ENCODE measurements around the gene SLC25A24.
"Not testable (repeated sequence)": the region's sequence is repeated elsewhere in the genome, so short reads cannot be mapped to it uniquely, and the experiment has no call there.

Gene SLC25A24

GRCh38 chr1:108142773-108143394 is 57.3 kb downstream of the SLC25A24 start:
- no peaks in the 10 kb centered on the region for H3K36me3 ChIP-seq (ENCODE audit: control insufficient read depth, insufficient read depth, low read length)

GRCh38 chr1:108142258-108142657 is 57.9 kb downstream of the SLC25A24 start:
- no peaks in the 10 kb centered on the region for H3K36me3 ChIP-seq (ENCODE audit: control insufficient read depth, insufficient read depth, low read length)
- no peak for TF ChIP-seq CTCF (IDR thresholded peaks at IDR 0.05; ENCODE audit: insufficient read depth, low read length, poor library complexity, severe bottlenecking)
- no peaks in the 10 kb centered on the region for H3K27me3 ChIP-seq (replicated peaks; ENCODE audit: control insufficient read depth, insufficient read depth, low read length)
- DNase-seq (ENCODE audit: extremely low read depth, insufficient read length): no peak
- no peak overlapping the region for H3K4me3 ChIP-seq (replicated peaks; ENCODE audit: low read depth, low read length)

More at GRCh38 chr1:108142773-108143394, 57.3 kb downstream of the SLC25A24 start:
- H3K4me3 ChIP-seq (replicated peaks; ENCODE audit: low read depth, low read length): no peak overlapping the region
- DNase-seq (ENCODE audit: extremely low read depth, insufficient read length): no peak
- H3K27me3 ChIP-seq (replicated peaks; ENCODE audit: control insufficient read depth, insufficient read depth, low read length): no peaks in the 10 kb centered on the region
- no peak for TF ChIP-seq CTCF (IDR thresholded peaks at IDR 0.05; ENCODE audit: insufficient read depth, low read length, poor library complexity, severe bottlenecking)

- Histone ChIP-seq H3K27me3 (replicated peaks; ENCODE audit: control insufficient read depth, insufficient read depth, low read length) (no peaks in the 10 kb centered on the region), H3K36me3 (ENCODE audit: control insufficient read depth, insufficient read depth, low read length) (no peaks in the 10 kb centered on the region), H3K4me3 (replicated peaks; ENCODE audit: low read depth, low read length) (no peak overlapping the region)
- no peak for DNase-seq (ENCODE audit: extremely low read depth, insufficient read length)
- no peak for TF ChIP-seq CTCF (IDR thresholded peaks at IDR 0.05; ENCODE audit: insufficient read depth, low read length, poor library complexity, severe bottlenecking)
These were observed 58.5 kb downstream of the SLC25A24 start for GRCh38 chr1:108141621-108142020.

GRCh38 chr1:108140936-108141335 is 59.2 kb downstream of the SLC25A24 start:
- H3K4me3 ChIP-seq (replicated peaks; ENCODE audit: low read depth, low read length): no peak overlapping the region
- no peak for DNase-seq (ENCODE audit: extremely low read depth, insufficient read length)
- no peaks in the 10 kb centered on the region for H3K36me3 ChIP-seq (ENCODE audit: control insufficient read depth, insufficient read depth, low read length)
- no peak for TF ChIP-seq CTCF (IDR thresholded peaks at IDR 0.05; ENCODE audit: insufficient read depth, low read length, poor library complexity, severe bottlenecking)
- no peaks in the 10 kb centered on the region for H3K27me3 ChIP-seq (replicated peaks; ENCODE audit: control insufficient read depth, insufficient read depth, low read length)

GRCh38 chr1:108140177-108140576 is 60.0 kb downstream of the SLC25A24 start:
- Histone ChIP-seq H3K36me3 (ENCODE audit: control insufficient read depth, insufficient read depth, low read length) (no peaks in the 10 kb centered on the region), H3K4me3 (replicated peaks; ENCODE audit: low read depth, low read length) (no peak overlapping the region), H3K27me3 (replicated peaks; ENCODE audit: control insufficient read depth, insufficient read depth, low read length) (no peaks in the 10 kb centered on the region)
- no peak for TF ChIP-seq CTCF (IDR thresholded peaks at IDR 0.05; ENCODE audit: insufficient read depth, low read length, poor library complexity, severe bottlenecking)
- DNase-seq (ENCODE audit: extremely low read depth, insufficient read length): no peak

GRCh38 chr1:108139555-108139954 is 60.6 kb downstream of the SLC25A24 start:
- not testable (repeated sequence) for H3K36me3 ChIP-seq (ENCODE audit: control insufficient read depth, insufficient read depth, low read length); H3K27me3 ChIP-seq (replicated peaks; ENCODE audit: control insufficient read depth, insufficient read depth, low read length); H3K4me3 ChIP-seq (replicated peaks; ENCODE audit: low read depth, low read length); DNase-seq (ENCODE audit: extremely low read depth, insufficient read length)

- H3K36me3 ChIP-seq (ENCODE audit: control insufficient read depth, insufficient read depth, low read length): not testable (repeated sequence)
These were observed 67.0 kb downstream of the SLC25A24 start for GRCh38 chr1:108133148-108133547.

GRCh38 chr1:108132367-108132766 is 67.8 kb downstream of the SLC25A24 start:
- not testable (repeated sequence) for DNase-seq (ENCODE audit: extremely low read depth, insufficient read length); H3K36me3 ChIP-seq (ENCODE audit: control insufficient read depth, insufficient read depth, low read length); H3K4me3 ChIP-seq (replicated peaks; ENCODE audit: low read depth, low read length); H3K27me3 ChIP-seq (replicated peaks; ENCODE audit: control insufficient read depth, insufficient read depth, low read length)

More at GRCh38 chr1:108133148-108133547, 67.0 kb downstream of the SLC25A24 start:
- H3K4me3 ChIP-seq (replicated peaks; ENCODE audit: low read depth, low read length); H3K27me3 ChIP-seq (replicated peaks; ENCODE audit: control insufficient read depth, insufficient read depth, low read length); DNase-seq (ENCODE audit: extremely low read depth, insufficient read length): not testable (repeated sequence)

GRCh38 chr1:108131281-108131680 is 68.9 kb downstream of the SLC25A24 start:
- not testable (repeated sequence) for H3K27me3 ChIP-seq (replicated peaks; ENCODE audit: control insufficient read depth, insufficient read depth, low read length); DNase-seq (ENCODE audit: extremely low read depth, insufficient read length); H3K36me3 ChIP-seq (ENCODE audit: control insufficient read depth, insufficient read depth, low read length); H3K4me3 ChIP-seq (replicated peaks; ENCODE audit: low read depth, low read length)

Data from GM06990 (cell line).